Esophagus muscularis mucosa (tissue), 3 donors: ENCODE measurements around the gene COL16A1.

Experiments used
- POLR2A ChIP-seq: fragments of 450-650 bp; IDR thresholded peaks from one replicate; pipeline ENCODE4 v1.6.1; 2017; ENCODE audit warnings: antibody characterized with exemption, moderate library complexity, mild to moderate bottlenecking, low read depth
- TF ChIP-seq, protein P1 (sequence below), 3 experiments: fragments of 200-600 bp in 2 of 3; fragments of 450-650 bp in 1 of 3; sonication (generic) in 2 of 3; IDR thresholded peaks; one replicate each; pipeline ENCODE4 v1.5.1; 2017 to 2019; ENCODE audit warnings: antibody characterized with exemption in 3 of 3, mild to moderate bottlenecking in 2 of 3, moderate library complexity in 1 of 3

DNA sequence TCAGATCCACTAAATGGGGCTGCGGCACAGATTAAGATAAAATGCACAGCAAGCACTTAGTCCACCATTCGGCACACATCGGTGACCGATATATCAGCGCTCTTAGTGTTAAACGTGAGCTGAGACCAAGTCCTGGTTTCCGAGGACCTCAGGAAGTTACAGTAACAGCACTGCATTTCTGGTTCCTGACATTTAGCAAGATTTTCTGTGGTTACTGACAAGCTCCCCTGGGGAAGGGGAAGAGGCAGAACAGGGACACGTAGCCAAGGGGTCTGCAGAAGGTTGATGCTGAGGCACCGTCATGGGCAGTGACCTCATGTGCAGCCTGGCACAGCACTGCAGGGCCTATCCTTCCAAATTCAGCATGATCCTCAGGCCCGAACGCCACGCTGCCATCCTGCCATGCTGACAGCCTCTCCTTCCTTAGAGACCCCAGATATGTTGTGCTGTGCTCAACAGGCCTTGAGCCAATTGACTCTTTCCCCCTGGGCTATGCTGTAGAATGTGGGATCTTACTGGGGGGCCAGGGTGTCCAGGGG is 45.8 kb downstream of the COL16A1 start:
- TF ChIP-seq, protein P1, sequence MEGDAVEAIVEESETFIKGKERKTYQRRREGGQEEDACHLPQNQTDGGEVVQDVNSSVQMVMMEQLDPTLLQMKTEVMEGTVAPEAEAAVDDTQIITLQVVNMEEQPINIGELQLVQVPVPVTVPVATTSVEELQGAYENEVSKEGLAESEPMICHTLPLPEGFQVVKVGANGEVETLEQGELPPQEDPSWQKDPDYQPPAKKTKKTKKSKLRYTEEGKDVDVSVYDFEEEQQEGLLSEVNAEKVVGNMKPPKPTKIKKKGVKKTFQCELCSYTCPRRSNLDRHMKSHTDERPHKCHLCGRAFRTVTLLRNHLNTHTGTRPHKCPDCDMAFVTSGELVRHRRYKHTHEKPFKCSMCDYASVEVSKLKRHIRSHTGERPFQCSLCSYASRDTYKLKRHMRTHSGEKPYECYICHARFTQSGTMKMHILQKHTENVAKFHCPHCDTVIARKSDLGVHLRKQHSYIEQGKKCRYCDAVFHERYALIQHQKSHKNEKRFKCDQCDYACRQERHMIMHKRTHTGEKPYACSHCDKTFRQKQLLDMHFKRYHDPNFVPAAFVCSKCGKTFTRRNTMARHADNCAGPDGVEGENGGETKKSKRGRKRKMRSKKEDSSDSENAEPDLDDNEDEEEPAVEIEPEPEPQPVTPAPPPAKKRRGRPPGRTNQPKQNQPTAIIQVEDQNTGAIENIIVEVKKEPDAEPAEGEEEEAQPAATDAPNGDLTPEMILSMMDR (IDR thresholded peaks at IDR 0.05): no peak
- no peak for TF ChIP-seq POLR2A
